Measurements from ENCODE around the gene SYCN. TPM values are rescaled to one million over a fixed set of nuclear protein-coding genes. Genes with fewer than 3 reads are reported as not detected.

Gene SYCN
- polyA plus RNA-seq, 3 donors from 2014 or later, result not detected

- no peak overlapping the region for H3K27ac Mint-ChIP-seq
- no peak for DNase-seq
- peaks cover 0 to 4% (median 0%) of the 10 kb centered on the region in 3 donors for H3K36me3 Mint-ChIP-seq
- peaks cover 0 to 1% (median 0%) of the 10 kb centered on the region in 6 donors for H3K9me3 Mint-ChIP-seq
- H3K27me3 Mint-ChIP-seq (ENCODE audit: low read depth in 3 of 3), result peaks cover 4 to 15% (median 10%) of the 10 kb centered on the region in 3 donors
- H3K4me1 Mint-ChIP-seq, result peaks cover 13 to 16% of the 10 kb centered on the region in 2 donors
- H3K4me3 Mint-ChIP-seq, result peak overlapping the region; percentile 9 to 57 (median 27)
Measured at GRCh38 chr19:39195755-39196154, 8.3 kb downstream of the SYCN start.

GRCh38 chr19:39194832-39195542 lies 9.1 kb downstream of the SYCN start:
- Mint-ChIP-seq H3K4me1 (peaks cover 13 to 16% of the 10 kb centered on the region in 2 donors), H3K4me3 (peak overlapping the region in 4 of 5 donors; percentile 21 to 57 (median 40)), H3K27me3 (ENCODE audit: low read depth in 3 of 3) (peaks cover 4 to 16% (median 10%) of the 10 kb centered on the region in 3 donors), H3K36me3 (peaks cover 0 to 4% (median 0%) of the 10 kb centered on the region in 3 donors), H3K27ac (peak overlapping the region in 1 of 6 donors; percentile 12), H3K9me3 (peaks cover 0 to 1% (median 0%) of the 10 kb centered on the region in 6 donors)
- no peak for DNase-seq

GRCh38 chr19:39193803-39194202 lies 10.3 kb downstream of the SYCN start:
- Mint-ChIP-seq H3K27ac (peak overlapping the region in 1 of 6 donors; percentile 7), H3K27me3 (ENCODE audit: low read depth in 3 of 3) (peaks cover 1 to 11% (median 10%) of the 10 kb centered on the region in 3 donors), H3K4me3 (no peak overlapping the region), H3K4me1 (peaks cover 13 to 16% of the 10 kb centered on the region in 2 donors), H3K36me3 (peaks cover 0 to 4% (median 0%) of the 10 kb centered on the region in 3 donors), H3K9me3 (peaks cover 0 to 1% (median 0%) of the 10 kb centered on the region in 6 donors)
- DNase-seq, result no peak

- peaks cover 13 to 16% of the 10 kb centered on the region in 2 donors for H3K4me1 Mint-ChIP-seq
- peaks cover 0 to 4% (median 0%) of the 10 kb centered on the region in 3 donors for H3K36me3 Mint-ChIP-seq
- H3K27me3 Mint-ChIP-seq (ENCODE audit: low read depth in 3 of 3), result peaks cover 1 to 11% (median 10%) of the 10 kb centered on the region in 3 donors
- no peaks in the 10 kb centered on the region for H3K9me3 Mint-ChIP-seq
- no peak overlapping the region for H3K4me3 Mint-ChIP-seq
- no peak for DNase-seq
- H3K27ac Mint-ChIP-seq, result no peak overlapping the region
Measured at GRCh38 chr19:39192846-39193245, 11.2 kb downstream of the SYCN start.

- H3K36me3 Mint-ChIP-seq, result no peaks in the 10 kb centered on the region
- H3K27me3 Mint-ChIP-seq (ENCODE audit: low read depth in 3 of 3), result peaks cover 1 to 13% (median 7%) of the 10 kb centered on the region in 3 donors
- no peak for DNase-seq
- peaks cover 4 to 6% of the 10 kb centered on the region in 2 donors for H3K4me1 Mint-ChIP-seq
- H3K27ac Mint-ChIP-seq, result no peak overlapping the region
- H3K9me3 Mint-ChIP-seq, result no peaks in the 10 kb centered on the region
- no peak overlapping the region for H3K4me3 Mint-ChIP-seq
Measured at GRCh38 chr19:39190768-39191167, 13.3 kb downstream of the SYCN start.

- peak overlapping the region in 1 of 6 donors; percentile 7 for H3K27ac Mint-ChIP-seq
- no peaks in the 10 kb centered on the region for H3K9me3 Mint-ChIP-seq
- H3K27me3 Mint-ChIP-seq (ENCODE audit: low read depth in 3 of 3), result peaks cover 1 to 6% (median 1%) of the 10 kb centered on the region in 3 donors
- no peak for DNase-seq
- H3K4me3 Mint-ChIP-seq, result no peak overlapping the region
- H3K36me3 Mint-ChIP-seq, result no peaks in the 10 kb centered on the region
- no peaks in the 10 kb centered on the region for H3K4me1 Mint-ChIP-seq
Measured at GRCh38 chr19:39188960-39189359, 15.1 kb downstream of the SYCN start.

- Mint-ChIP-seq H3K27ac (peak overlapping the region in 1 of 6 donors; percentile 53), H3K27me3 (ENCODE audit: low read depth in 3 of 3) (peaks cover 0 to 7% (median 1%) of the 10 kb centered on the region in 3 donors), H3K4me3 (no peak overlapping the region), H3K4me1 (no peaks in the 10 kb centered on the region), H3K36me3 (no peaks in the 10 kb centered on the region), H3K9me3 (no peaks in the 10 kb centered on the region)
- no peak for DNase-seq
Measured at GRCh38 chr19:39187552-39187943, 16.5 kb downstream of the SYCN start.

GRCh38 chr19:39186391-39186790 lies 17.7 kb downstream of the SYCN start:
- H3K27ac Mint-ChIP-seq, result no peak overlapping the region
- H3K36me3 Mint-ChIP-seq, result no peaks in the 10 kb centered on the region
- peaks cover 0 to 7% (median 1%) of the 10 kb centered on the region in 3 donors for H3K27me3 Mint-ChIP-seq (ENCODE audit: low read depth in 3 of 3)
- DNase-seq, result no peak
- H3K4me3 Mint-ChIP-seq, result no peak overlapping the region
- H3K9me3 Mint-ChIP-seq, result no peaks in the 10 kb centered on the region
- H3K4me1 Mint-ChIP-seq, result no peaks in the 10 kb centered on the region

GRCh38 chr19:39183104-39183503 lies 21.0 kb downstream of the SYCN start:
- no peak overlapping the region for H3K27ac Mint-ChIP-seq
- H3K4me3 Mint-ChIP-seq, result no peak overlapping the region
- no peaks in the 10 kb centered on the region for H3K36me3 Mint-ChIP-seq
- H3K27me3 Mint-ChIP-seq (ENCODE audit: low read depth in 3 of 3), result peaks cover 0 to 4% (median 1%) of the 10 kb centered on the region in 3 donors
- no peak for DNase-seq
- no peaks in the 10 kb centered on the region for H3K9me3 Mint-ChIP-seq
- no peaks in the 10 kb centered on the region for H3K4me1 Mint-ChIP-seq

- no peaks in the 10 kb centered on the region for H3K9me3 Mint-ChIP-seq
- no peak overlapping the region for H3K27ac Mint-ChIP-seq
Measured at GRCh38 chr19:39182174-39182505, 21.9 kb downstream of the SYCN start.

GRCh38 chr19:39181500-39182173 lies 22.4 kb downstream of the SYCN start:
- Mint-ChIP-seq H3K27ac (no peak overlapping the region), H3K36me3 (no peaks in the 10 kb centered on the region), H3K4me1 (no peaks in the 10 kb centered on the region), H3K9me3 (no peaks in the 10 kb centered on the region), H3K27me3 (ENCODE audit: low read depth in 3 of 3) (peaks cover 0 to 4% (median 0%) of the 10 kb centered on the region in 3 donors), H3K4me3 (no peak overlapping the region)
- DNase-seq, result no peak

More at GRCh38 chr19:39182174-39182505, 21.9 kb downstream of the SYCN start:
- no peak overlapping the region for H3K4me3 Mint-ChIP-seq
- DNase-seq, result no peak
- H3K4me1 Mint-ChIP-seq, result no peaks in the 10 kb centered on the region
- peaks cover 0 to 4% (median 0%) of the 10 kb centered on the region in 3 donors for H3K27me3 Mint-ChIP-seq (ENCODE audit: low read depth in 3 of 3)
- H3K36me3 Mint-ChIP-seq, result no peaks in the 10 kb centered on the region

- DNase-seq, result no peak
- Mint-ChIP-seq H3K27ac (no peak overlapping the region), H3K36me3 (no peaks in the 10 kb centered on the region), H3K4me3 (no peak overlapping the region), H3K27me3 (ENCODE audit: low read depth in 3 of 3) (peaks cover 0 to 2% (median 0%) of the 10 kb centered on the region in 3 donors), H3K4me1 (no peaks in the 10 kb centered on the region), H3K9me3 (no peaks in the 10 kb centered on the region)
Measured at GRCh38 chr19:39180749-39181148, 23.3 kb downstream of the SYCN start.

GRCh38 chr19:39179754-39180153 lies 24.3 kb downstream of the SYCN start:
- DNase-seq, result no peak
- no peaks in the 10 kb centered on the region for H3K36me3 Mint-ChIP-seq
- H3K27me3 Mint-ChIP-seq (ENCODE audit: low read depth in 3 of 3), result peaks cover 0 to 2% (median 0%) of the 10 kb centered on the region in 3 donors
- no peaks in the 10 kb centered on the region for H3K4me1 Mint-ChIP-seq
- no peak overlapping the region for H3K4me3 Mint-ChIP-seq
- H3K27ac Mint-ChIP-seq, result no peak overlapping the region
- H3K9me3 Mint-ChIP-seq, result no peaks in the 10 kb centered on the region

- Mint-ChIP-seq H3K4me3 (no peak overlapping the region), H3K9me3 (no peaks in the 10 kb centered on the region), H3K36me3 (no peaks in the 10 kb centered on the region), H3K4me1 (no peaks in the 10 kb centered on the region), H3K27ac (no peak overlapping the region), H3K27me3 (ENCODE audit: low read depth in 3 of 3) (no peaks in the 10 kb centered on the region)
- DNase-seq, result no peak
Measured at GRCh38 chr19:39178296-39179006, 25.6 kb downstream of the SYCN start.

Data from immature natural killer cell (primary cell).